ENCODE measurements around the gene RNF5.

The RNF5 gene

DNA sequence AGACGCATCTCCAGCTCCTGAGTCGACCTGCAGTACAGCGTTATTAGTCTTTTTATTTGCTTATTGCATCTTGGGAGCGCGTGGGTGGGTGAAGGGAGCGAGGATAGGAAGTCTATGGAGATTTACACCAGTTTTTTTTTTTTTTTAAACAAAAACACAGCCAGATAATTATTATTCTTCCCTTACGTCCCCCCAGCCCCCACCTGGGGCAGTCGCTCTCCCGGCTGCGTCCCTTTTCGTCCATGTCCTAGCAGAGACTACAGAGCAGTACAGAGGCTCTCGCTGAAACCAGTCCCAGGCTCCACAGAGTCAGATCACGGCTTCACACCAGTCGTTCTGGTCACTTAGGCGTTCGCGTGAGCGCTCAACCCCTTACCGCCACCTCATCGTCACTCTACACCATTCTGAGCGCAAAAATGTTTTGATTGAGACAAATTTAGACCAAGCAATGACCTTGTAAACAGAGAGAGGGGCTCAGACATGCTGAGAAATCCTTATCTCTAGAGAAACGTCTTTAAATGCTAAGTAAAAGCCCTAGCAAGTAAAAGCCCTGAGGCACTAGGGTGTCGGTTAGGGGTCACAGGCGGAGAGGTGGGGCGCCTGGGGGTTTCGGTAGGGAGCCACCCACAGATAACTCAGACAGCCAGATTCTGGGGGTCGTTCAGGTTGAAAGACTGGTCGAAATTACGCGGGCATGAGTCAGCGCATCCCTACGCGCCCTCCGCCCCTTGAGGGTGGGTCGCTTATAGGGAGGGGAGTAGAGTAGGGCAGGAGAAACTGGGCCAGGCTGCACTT lies 25.2 kb upstream of the RNF5 start (continued):
- TF ChIP-seq, protein P1, sequence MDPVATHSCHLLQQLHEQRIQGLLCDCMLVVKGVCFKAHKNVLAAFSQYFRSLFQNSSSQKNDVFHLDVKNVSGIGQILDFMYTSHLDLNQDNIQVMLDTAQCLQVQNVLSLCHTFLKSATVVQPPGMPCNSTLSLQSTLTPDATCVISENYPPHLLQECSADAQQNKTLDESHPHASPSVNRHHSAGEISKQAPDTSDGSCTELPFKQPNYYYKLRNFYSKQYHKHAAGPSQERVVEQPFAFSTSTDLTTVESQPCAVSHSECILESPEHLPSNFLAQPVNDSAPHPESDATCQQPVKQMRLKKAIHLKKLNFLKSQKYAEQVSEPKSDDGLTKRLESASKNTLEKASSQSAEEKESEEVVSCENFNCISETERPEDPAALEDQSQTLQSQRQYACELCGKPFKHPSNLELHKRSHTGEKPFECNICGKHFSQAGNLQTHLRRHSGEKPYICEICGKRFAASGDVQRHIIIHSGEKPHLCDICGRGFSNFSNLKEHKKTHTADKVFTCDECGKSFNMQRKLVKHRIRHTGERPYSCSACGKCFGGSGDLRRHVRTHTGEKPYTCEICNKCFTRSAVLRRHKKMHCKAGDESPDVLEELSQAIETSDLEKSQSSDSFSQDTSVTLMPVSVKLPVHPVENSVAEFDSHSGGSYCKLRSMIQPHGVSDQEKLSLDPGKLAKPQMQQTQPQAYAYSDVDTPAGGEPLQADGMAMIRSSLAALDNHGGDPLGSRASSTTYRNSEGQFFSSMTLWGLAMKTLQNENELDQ (tag by site-specific recombination; IDR thresholded peaks at IDR 0.05; ENCODE audit: low read depth), result no peak
- no peak for TF ChIP-seq ZBTB1 (tag by site-specific recombination; IDR thresholded peaks at IDR 0.05)
- TF ChIP-seq ZNF394 (tag by site-specific recombination; IDR thresholded peaks at IDR 0.05; ENCODE audit: borderline replicate concordance), result no peak; the same call in 1 of the 2 replicates
- peak; percentile 31; the same call in 1 of the 2 replicates for TF ChIP-seq ZNF660 (tag by site-specific recombination; IDR thresholded peaks at IDR 0.05)
- TF ChIP-seq ZNF248 (tag by site-specific recombination; IDR thresholded peaks at IDR 0.05), result no peak
- no peak for TF ChIP-seq ZNF174 (tag by site-specific recombination; IDR thresholded peaks at IDR 0.05)
- TF ChIP-seq, protein P2, sequence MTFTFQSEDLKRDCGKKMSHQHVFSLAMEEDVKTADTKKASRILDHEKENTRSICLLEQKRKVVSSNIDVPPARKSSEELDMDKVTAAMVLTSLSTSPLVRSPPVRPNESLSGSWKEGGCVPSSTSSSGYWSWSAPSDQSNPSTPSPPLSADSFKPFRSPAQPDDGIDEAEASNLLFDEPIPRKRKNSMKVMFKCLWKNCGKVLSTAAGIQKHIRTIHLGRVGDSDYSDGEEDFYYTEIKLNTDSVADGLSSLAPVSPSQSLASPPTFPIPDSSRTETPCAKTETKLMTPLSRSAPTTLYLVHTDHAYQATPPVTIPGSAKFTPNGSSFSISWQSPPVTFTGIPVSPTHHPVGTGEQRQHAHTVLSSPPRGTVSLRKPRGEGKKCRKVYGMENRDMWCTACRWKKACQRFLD (tag by site-specific recombination; IDR thresholded peaks at IDR 0.05), result no peak
- TF ChIP-seq ZNF777 (tag by site-specific recombination; IDR thresholded peaks at IDR 0.05; ENCODE audit: borderline replicate concordance), result no peak
- TF ChIP-seq ZNF600 (tag by site-specific recombination; IDR thresholded peaks at IDR 0.05), result 0 out of 2 replicates have a peak, but pooled peaks have one; percentile 19
- TF ChIP-seq ZNF658 (tag by site-specific recombination; IDR thresholded peaks at IDR 0.05), result no peak
- no peak for TF ChIP-seq ZNF621 (tag by site-specific recombination; IDR thresholded peaks at IDR 0.05)
- no peak for TF ChIP-seq ZFP37 (tag by site-specific recombination; IDR thresholded peaks at IDR 0.05)
- TF ChIP-seq ZBTB7A (tag by site-specific recombination; IDR thresholded peaks at IDR 0.05; ENCODE audit: low read depth), result no peak
- TF ChIP-seq ZNF785 (tag by site-specific recombination; IDR thresholded peaks at IDR 0.05), result no peak
- no peak for TF ChIP-seq ZSCAN16 (tag by site-specific recombination; IDR thresholded peaks at IDR 0.05)
- TF ChIP-seq, protein P3, sequence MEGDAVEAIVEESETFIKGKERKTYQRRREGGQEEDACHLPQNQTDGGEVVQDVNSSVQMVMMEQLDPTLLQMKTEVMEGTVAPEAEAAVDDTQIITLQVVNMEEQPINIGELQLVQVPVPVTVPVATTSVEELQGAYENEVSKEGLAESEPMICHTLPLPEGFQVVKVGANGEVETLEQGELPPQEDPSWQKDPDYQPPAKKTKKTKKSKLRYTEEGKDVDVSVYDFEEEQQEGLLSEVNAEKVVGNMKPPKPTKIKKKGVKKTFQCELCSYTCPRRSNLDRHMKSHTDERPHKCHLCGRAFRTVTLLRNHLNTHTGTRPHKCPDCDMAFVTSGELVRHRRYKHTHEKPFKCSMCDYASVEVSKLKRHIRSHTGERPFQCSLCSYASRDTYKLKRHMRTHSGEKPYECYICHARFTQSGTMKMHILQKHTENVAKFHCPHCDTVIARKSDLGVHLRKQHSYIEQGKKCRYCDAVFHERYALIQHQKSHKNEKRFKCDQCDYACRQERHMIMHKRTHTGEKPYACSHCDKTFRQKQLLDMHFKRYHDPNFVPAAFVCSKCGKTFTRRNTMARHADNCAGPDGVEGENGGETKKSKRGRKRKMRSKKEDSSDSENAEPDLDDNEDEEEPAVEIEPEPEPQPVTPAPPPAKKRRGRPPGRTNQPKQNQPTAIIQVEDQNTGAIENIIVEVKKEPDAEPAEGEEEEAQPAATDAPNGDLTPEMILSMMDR (tag by site-specific recombination; IDR thresholded peaks at IDR 0.05), result no peak
- TF ChIP-seq ZNF266 (tag by site-specific recombination; IDR thresholded peaks at IDR 0.05; ENCODE audit: low read depth), result no peak
- no peak for TF ChIP-seq ZNF184 (tag by site-specific recombination; IDR thresholded peaks at IDR 0.05)
- peak; percentile 87 for TF ChIP-seq MYNN (tag by site-specific recombination; IDR thresholded peaks at IDR 0.05; ENCODE audit: borderline replicate concordance)
- TF ChIP-seq INSM2 (tag by site-specific recombination; IDR thresholded peaks at IDR 0.05), result no peak
- TF ChIP-seq, protein P4, sequence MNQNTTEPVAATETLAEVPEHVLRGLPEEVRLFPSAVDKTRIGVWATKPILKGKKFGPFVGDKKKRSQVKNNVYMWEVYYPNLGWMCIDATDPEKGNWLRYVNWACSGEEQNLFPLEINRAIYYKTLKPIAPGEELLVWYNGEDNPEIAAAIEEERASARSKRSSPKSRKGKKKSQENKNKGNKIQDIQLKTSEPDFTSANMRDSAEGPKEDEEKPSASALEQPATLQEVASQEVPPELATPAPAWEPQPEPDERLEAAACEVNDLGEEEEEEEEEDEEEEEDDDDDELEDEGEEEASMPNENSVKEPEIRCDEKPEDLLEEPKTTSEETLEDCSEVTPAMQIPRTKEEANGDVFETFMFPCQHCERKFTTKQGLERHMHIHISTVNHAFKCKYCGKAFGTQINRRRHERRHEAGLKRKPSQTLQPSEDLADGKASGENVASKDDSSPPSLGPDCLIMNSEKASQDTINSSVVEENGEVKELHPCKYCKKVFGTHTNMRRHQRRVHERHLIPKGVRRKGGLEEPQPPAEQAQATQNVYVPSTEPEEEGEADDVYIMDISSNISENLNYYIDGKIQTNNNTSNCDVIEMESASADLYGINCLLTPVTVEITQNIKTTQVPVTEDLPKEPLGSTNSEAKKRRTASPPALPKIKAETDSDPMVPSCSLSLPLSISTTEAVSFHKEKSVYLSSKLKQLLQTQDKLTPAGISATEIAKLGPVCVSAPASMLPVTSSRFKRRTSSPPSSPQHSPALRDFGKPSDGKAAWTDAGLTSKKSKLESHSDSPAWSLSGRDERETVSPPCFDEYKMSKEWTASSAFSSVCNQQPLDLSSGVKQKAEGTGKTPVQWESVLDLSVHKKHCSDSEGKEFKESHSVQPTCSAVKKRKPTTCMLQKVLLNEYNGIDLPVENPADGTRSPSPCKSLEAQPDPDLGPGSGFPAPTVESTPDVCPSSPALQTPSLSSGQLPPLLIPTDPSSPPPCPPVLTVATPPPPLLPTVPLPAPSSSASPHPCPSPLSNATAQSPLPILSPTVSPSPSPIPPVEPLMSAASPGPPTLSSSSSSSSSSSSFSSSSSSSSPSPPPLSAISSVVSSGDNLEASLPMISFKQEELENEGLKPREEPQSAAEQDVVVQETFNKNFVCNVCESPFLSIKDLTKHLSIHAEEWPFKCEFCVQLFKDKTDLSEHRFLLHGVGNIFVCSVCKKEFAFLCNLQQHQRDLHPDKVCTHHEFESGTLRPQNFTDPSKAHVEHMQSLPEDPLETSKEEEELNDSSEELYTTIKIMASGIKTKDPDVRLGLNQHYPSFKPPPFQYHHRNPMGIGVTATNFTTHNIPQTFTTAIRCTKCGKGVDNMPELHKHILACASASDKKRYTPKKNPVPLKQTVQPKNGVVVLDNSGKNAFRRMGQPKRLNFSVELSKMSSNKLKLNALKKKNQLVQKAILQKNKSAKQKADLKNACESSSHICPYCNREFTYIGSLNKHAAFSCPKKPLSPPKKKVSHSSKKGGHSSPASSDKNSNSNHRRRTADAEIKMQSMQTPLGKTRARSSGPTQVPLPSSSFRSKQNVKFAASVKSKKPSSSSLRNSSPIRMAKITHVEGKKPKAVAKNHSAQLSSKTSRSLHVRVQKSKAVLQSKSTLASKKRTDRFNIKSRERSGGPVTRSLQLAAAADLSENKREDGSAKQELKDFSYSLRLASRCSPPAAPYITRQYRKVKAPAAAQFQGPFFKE (tag by site-specific recombination; IDR thresholded peaks at IDR 0.05; ENCODE audit: borderline replicate concordance), result no peak
- TF ChIP-seq, protein P5, sequence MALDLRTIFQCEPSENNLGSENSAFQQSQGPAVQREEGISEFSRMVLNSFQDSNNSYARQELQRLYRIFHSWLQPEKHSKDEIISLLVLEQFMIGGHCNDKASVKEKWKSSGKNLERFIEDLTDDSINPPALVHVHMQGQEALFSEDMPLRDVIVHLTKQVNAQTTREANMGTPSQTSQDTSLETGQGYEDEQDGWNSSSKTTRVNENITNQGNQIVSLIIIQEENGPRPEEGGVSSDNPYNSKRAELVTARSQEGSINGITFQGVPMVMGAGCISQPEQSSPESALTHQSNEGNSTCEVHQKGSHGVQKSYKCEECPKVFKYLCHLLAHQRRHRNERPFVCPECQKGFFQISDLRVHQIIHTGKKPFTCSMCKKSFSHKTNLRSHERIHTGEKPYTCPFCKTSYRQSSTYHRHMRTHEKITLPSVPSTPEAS (tag by site-specific recombination; IDR thresholded peaks at IDR 0.05), result no peak
- no peak for TF ChIP-seq ZNF354C (tag by site-specific recombination; IDR thresholded peaks at IDR 0.05; ENCODE audit: borderline replicate concordance, low read depth)
- no peak for TF ChIP-seq ZNF610 (tag by site-specific recombination; IDR thresholded peaks at IDR 0.05; ENCODE audit: borderline replicate concordance)

Data from HEK293 (cell line).